SK-N-SH (cell line): ENCODE measurements around the gene RABIF. TPM values are rescaled to one million over a fixed set of nuclear protein-coding genes. Genes with fewer than 3 reads are reported as not detected.
"Not testable (repeated sequence)": the region's sequence is repeated elsewhere in the genome, so short reads cannot be mapped to it uniquely, and the experiment has no call there.

Source experiments
- CTCF ChIA-PET: fragments of 300-600, 350-600 bp; formaldehyde crosslinking; extraction: SDS; loops from one replicate; lab custom pipeline; 2021; lab: Yijun Ruan, JAX
- POLR2A ChIA-PET: fragments of 350-600 bp; sonication (Branson Sonifier 250); formaldehyde crosslinking; extraction: SDS; loops from one replicate; lab custom pipeline; 2020; ENCODE audit warnings: antibody characterized with exemption, inconsistent platforms; lab: Yijun Ruan, JAX
- DNase-seq: peaks from one replicate; pipeline ENCODE4 v3.0.0; 2012
- H2AFZ ChIP-seq: fragments of 200-600 bp; sonication (generic); 2 replicates; pipeline ENCODE4 v1.8.1; 2016; ENCODE audit warnings: antibody characterized with exemption, mild to moderate bottlenecking, low read depth
- H3F3A ChIP-seq: fragments of 200-600 bp; sonication (generic); replicated peaks from 2 replicates; pipeline ENCODE3; 2016; ENCODE audit warnings: antibody characterized with exemption, mild to moderate bottlenecking; ENCODE audit not compliant: insufficient read depth
- H3K27ac ChIP-seq, 2 experiments: fragments of 200-500 bp in 1 of 2; fragments of 200-600 bp in 1 of 2; sonication (Bioruptor generic) in 1 of 2; sonication (generic), shearing (Covaris generic) in 1 of 2; 2 replicates each; pipeline versions ENCODE4 v1.5.1 to v1.6.1; 2014 to 2016; ENCODE audit warnings: low read depth in 2 of 2, inconsistent platforms in 1 of 2, low read length in 1 of 2, mild to moderate bottlenecking in 1 of 2, mixed read lengths in 1 of 2
- H3K27me3 ChIP-seq: fragments of 200-600 bp; sonication (generic), shearing (Covaris generic); 2 replicates; pipeline ENCODE4 v1.6.1; 2016; ENCODE audit warnings: mixed run types; ENCODE audit not compliant: insufficient read depth
- H3K36me3 ChIP-seq, 2 experiments: fragments of 200-500 bp in 1 of 2; fragments of 200-600 bp in 1 of 2; sonication (Bioruptor generic) in 1 of 2; sonication (generic) in 1 of 2; replicated peaks in 1 of 2; 2 replicates each; pipeline versions ENCODE3 to v1.5.1; 2014 to 2016; ENCODE audit warnings: low read length in 1 of 2, mild to moderate bottlenecking in 1 of 2; ENCODE audit not compliant: insufficient read depth in 2 of 2, control insufficient read depth in 1 of 2
- H3K4me1 ChIP-seq, 2 experiments: fragments of 200-500 bp in 1 of 2; fragments of 200-600 bp in 1 of 2; sonication (Bioruptor generic) in 1 of 2; sonication (generic), shearing (Covaris generic) in 1 of 2; 2 replicates each; pipeline versions ENCODE4 v1.5.1 to v1.6.1; 2014 to 2016; ENCODE audit warnings: low read depth in 1 of 2, low read length in 1 of 2, mixed run types in 1 of 2; ENCODE audit not compliant: insufficient read depth in 2 of 2, control insufficient read depth in 1 of 2
- H3K4me2 ChIP-seq: fragments of 200-600 bp; sonication (generic), shearing (Covaris generic); 2 replicates; pipeline ENCODE4 v1.6.1; 2017; ENCODE audit warnings: mixed run types
- H3K4me3 ChIP-seq, 2 experiments: fragments of 200-500 bp in 1 of 2; fragments of 200-600 bp in 1 of 2; sonication (Bioruptor generic) in 1 of 2; sonication (generic), shearing (Covaris generic) in 1 of 2; 2 replicates each; pipeline versions ENCODE4 v1.5.1 to v1.8.1; 2014 to 2016; ENCODE audit warnings: low read depth in 2 of 2, inconsistent platforms in 1 of 2, low read length in 1 of 2, mild to moderate bottlenecking in 1 of 2, mixed read lengths in 1 of 2, moderate library complexity in 1 of 2
- H3K79me2 ChIP-seq: fragments of 200-600 bp; sonication (generic); 2 replicates; pipeline ENCODE4 v1.8.1; 2017; ENCODE audit warnings: mild to moderate bottlenecking; ENCODE audit not compliant: insufficient read depth
- H3K9ac ChIP-seq: fragments of 200-600 bp; sonication (generic); 2 replicates; pipeline ENCODE4 v1.6.1; 2017; ENCODE audit warnings: mixed run types
- H3K9me2 ChIP-seq: fragments of 200-600 bp; sonication (generic); 2 replicates; pipeline ENCODE4 v1.6.1; 2017; ENCODE audit warnings: mixed run types
- H3K9me3 ChIP-seq: fragments of 200-600 bp; sonication (generic); 2 replicates; pipeline ENCODE4 v1.6.1; 2017; ENCODE audit warnings: mixed run types, mild to moderate bottlenecking, moderate library complexity
- H4K20me1 ChIP-seq: fragments of 200-600 bp; sonication (generic); 2 replicates; pipeline ENCODE4 v1.6.1; 2017; ENCODE audit warnings: mild to moderate bottlenecking, mixed run types; ENCODE audit not compliant: insufficient read depth
- FOXM1 ChIP-seq: IDR thresholded peaks from 2 replicates; pipeline ENCODE4 v1.4.0; 2012; ENCODE audit warnings: low read depth, mild to moderate bottlenecking
- JUND ChIP-seq: IDR thresholded peaks from 2 replicates; pipeline ENCODE4 v1.4.0; 2012
- MEF2A ChIP-seq: IDR thresholded peaks from 2 replicates; pipeline ENCODE4 v1.4.0; 2012; ENCODE audit warnings: low read depth, borderline replicate concordance
- RAD21 ChIP-seq: IDR thresholded peaks from 2 replicates; pipeline ENCODE4 v1.6.1; 2012; ENCODE audit warnings: mild to moderate bottlenecking, low read length
- REST ChIP-seq: IDR thresholded peaks from 2 replicates; pipeline ENCODE4 v1.6.1; 2012; ENCODE audit warnings: mild to moderate bottlenecking, low read depth, low read length, moderate library complexity
- RXRA ChIP-seq: IDR thresholded peaks from 2 replicates; pipeline ENCODE4 v1.4.0; 2012; ENCODE audit warnings: low read depth, mild to moderate bottlenecking, borderline replicate concordance
- USF1 ChIP-seq: IDR thresholded peaks from 2 replicates; pipeline ENCODE4 v1.4.0; 2012; ENCODE audit warnings: low read depth, borderline replicate concordance
- WGBS: methylation state at CpG from one replicate; pipeline ENCODE4 v1.1.6; 2017; ENCODE audit warnings: low lambda C conversion rate; 5-methylcytosine and 5-hydroxymethylcytosine counted together
- polyA plus RNA-seq, 3 experiments: library from polyadenylated mRNA; depleted of rRNA; stranded (reverse); fragments of >200 nt; gene quantifications; 2 replicates each; pipeline ENCODE4 v1.2.3, GENCODE V29; 2012
- TF ChIP-seq, protein P1 (sequence below): fragments of 150-350 bp; IDR thresholded peaks from 2 replicates; pipeline ENCODE4 v1.6.1; 2016; ENCODE audit warnings: mild to moderate bottlenecking, low read depth, low read length
- TF ChIP-seq, protein P2 (sequence below): IDR thresholded peaks from 2 replicates; pipeline ENCODE4; 2012

Gene RABIF
- polyA plus RNA-seq, 1 of the 3 experiments (the other 2 are of a cell fraction), result 10.7 TPM

DNA sequence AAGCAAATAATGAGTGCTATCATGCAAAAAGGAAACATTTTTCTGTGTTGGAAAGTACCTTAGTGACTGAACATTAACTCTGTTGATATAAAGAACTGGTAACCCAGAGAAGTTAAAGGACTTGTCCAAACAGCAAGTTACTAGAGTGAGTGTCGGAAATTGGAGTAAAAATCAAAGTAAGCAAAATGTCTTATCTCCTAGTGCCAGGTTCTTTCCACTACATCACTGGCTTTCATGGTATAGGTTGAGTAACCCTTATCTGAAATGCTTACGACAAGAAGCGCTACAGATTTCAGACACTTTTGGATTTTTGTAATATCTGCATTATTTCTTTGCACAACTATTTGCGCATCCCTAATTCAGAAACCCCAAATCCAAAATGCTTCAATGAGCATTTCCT lies 16.4 kb upstream of the RABIF start:
- Histone ChIP-seq H3F3A (no peaks in the 10 kb centered on the region), H4K20me1 (no peaks in the 10 kb centered on the region), H3K79me2 (no peaks in the 10 kb centered on the region), H3K4me3 (no peak overlapping the region), H3K4me2 (no peak overlapping the region), H3K9ac (no peak overlapping the region), H3K36me3 (peaks cover 43% of the 10 kb centered on the region in 2 experiments), H2AFZ (no peak overlapping the region), H3K9me2 (no peaks in the 10 kb centered on the region), H3K4me1 (no peaks in the 10 kb centered on the region), H3K9me3 (no peaks in the 10 kb centered on the region), H3K27me3 (no peaks in the 10 kb centered on the region), H3K27ac (no peak overlapping the region)
- 66% methylated on average over 4 of the region's 4 CpGs for WGBS
- no peak for TF ChIP-seq FOXM1
- TF ChIP-seq, protein P1, sequence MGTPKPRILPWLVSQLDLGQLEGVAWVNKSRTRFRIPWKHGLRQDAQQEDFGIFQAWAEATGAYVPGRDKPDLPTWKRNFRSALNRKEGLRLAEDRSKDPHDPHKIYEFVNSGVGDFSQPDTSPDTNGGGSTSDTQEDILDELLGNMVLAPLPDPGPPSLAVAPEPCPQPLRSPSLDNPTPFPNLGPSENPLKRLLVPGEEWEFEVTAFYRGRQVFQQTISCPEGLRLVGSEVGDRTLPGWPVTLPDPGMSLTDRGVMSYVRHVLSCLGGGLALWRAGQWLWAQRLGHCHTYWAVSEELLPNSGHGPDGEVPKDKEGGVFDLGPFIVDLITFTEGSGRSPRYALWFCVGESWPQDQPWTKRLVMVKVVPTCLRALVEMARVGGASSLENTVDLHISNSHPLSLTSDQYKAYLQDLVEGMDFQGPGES, result no peak
- TF ChIP-seq REST, result no peak
- no peak for TF ChIP-seq MEF2A
- TF ChIP-seq, protein P2, sequence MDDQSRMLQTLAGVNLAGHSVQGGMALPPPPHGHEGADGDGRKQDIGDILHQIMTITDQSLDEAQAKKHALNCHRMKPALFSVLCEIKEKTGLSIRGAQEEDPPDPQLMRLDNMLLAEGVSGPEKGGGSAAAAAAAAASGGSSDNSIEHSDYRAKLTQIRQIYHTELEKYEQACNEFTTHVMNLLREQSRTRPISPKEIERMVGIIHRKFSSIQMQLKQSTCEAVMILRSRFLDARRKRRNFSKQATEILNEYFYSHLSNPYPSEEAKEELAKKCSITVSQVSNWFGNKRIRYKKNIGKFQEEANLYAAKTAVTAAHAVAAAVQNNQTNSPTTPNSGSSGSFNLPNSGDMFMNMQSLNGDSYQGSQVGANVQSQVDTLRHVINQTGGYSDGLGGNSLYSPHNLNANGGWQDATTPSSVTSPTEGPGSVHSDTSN, result no peak
- no peak for TF ChIP-seq USF1
- no peak for TF ChIP-seq RXRA
- TF ChIP-seq JUND, result no peak
- no peak for TF ChIP-seq RAD21
- DNase-seq, result no peak
- ChIA-PET POLR2A (no interaction called here), CTCF (no interaction called here)

GRCh38 chr1:202903808-202904207 lies 14.9 kb upstream of the RABIF start:
- H4K20me1 ChIP-seq, H3K27me3 ChIP-seq, H3K9me2 ChIP-seq, DNase-seq, H3K9me3 ChIP-seq, POLR2A ChIA-PET, H3F3A ChIP-seq, H3K9ac ChIP-seq, H3K27ac ChIP-seq, H3K79me2 ChIP-seq, H3K4me2 ChIP-seq, H2AFZ ChIP-seq, H3K4me1 ChIP-seq, H3K4me3 ChIP-seq: not testable (repeated sequence)
- 99% methylated on average over 5 of the region's 5 CpGs for WGBS
- CTCF ChIA-PET, result interaction anchor here (0.6 to 0.7 kb wide), 2 partner anchors 38 to 95 kb away, joined by 3 read pairs; no protein-coding TSS in a partner anchor
- H3K36me3 ChIP-seq, result peaks cover 32 to 38% of the 10 kb centered on the region in 2 experiments
